ENCODE data around the gene JAKMIP2. TPM values are rescaled to one million over a fixed set of nuclear protein-coding genes. Genes with fewer than 3 reads are reported as not detected.
"Not testable (repeated sequence)": the region's sequence is repeated elsewhere in the genome, so short reads cannot be mapped to it uniquely, and the experiment has no call there.

The JAKMIP2 gene
- under 1 TPM in 1 of 4 donors, not detected in 3; 0.20 TPM for total RNA-seq

DNA sequence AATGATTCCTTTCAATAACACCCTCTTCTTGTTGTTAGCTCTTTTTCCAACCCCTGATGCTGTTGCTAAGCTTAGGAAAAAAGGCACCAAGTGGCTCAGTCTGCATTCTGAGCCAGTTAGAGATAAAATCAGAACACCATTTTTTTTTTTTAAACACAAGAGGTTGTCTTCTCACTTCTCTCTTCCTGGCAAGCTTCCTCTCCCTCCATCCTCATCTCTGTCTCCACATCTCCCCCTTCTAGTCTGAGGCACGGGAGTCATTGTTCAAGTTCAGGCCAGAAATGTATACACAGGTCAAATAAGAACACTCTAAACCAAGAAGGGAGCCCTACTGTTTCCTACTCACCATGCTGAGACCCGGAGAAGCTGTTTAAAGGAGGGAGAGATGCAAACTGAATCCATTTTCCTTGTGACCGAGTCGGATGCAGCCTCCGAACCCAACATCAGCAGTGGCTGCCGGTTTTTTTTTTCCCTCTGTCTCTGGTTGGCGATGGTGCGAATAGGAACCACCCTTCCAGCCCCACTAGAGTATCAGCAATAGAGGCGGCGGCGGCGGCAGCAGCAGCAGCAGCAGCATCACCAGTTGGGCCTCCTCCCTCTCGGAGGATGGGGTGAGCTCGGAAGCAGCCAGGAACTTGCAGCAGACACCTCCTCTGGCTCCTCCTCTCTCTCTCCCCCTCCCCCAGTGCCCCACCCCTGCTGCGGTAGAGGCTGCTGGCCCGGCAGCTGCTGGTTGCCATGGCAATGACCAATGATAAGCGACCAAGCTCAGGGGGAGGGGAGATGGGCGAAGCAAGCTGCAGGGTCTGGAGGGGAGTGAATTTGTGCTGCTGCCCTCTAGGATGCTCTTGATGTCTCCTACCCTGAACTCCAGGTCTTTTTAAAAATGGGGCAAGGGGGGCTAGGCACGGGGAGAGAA, at the start of gene JAKMIP2:
TSS of gene JAKMIP2 (minus strand) at position 619 of the 919 bp plus-strand sequence. CDS start 110,922 bp downstream, outside the sequence.
- Histone ChIP-seq H3K4me1 (no peaks in the 10 kb centered on the region), H3K27me3 (peaks cover 0 to 3% (median 0%) of the 10 kb centered on the region in 3 donors), H3K27ac (no peak within 1 kb of the TSS), H3K4me3 (no peak within 1 kb of the TSS), H3K9me3 (no peaks in the 10 kb centered on the region), H3K36me3 (no peaks in the 10 kb centered on the region)
- intact Hi-C loops (cut with DNase I; ENCODE audit: low total_unique reads) = no loop called here
- peak; percentile 8 to 35 for DNase-seq
- TF ChIP-seq POLR2A (IDR thresholded peaks at IDR 0.05) = no peak
- TF ChIP-seq, protein P1, sequence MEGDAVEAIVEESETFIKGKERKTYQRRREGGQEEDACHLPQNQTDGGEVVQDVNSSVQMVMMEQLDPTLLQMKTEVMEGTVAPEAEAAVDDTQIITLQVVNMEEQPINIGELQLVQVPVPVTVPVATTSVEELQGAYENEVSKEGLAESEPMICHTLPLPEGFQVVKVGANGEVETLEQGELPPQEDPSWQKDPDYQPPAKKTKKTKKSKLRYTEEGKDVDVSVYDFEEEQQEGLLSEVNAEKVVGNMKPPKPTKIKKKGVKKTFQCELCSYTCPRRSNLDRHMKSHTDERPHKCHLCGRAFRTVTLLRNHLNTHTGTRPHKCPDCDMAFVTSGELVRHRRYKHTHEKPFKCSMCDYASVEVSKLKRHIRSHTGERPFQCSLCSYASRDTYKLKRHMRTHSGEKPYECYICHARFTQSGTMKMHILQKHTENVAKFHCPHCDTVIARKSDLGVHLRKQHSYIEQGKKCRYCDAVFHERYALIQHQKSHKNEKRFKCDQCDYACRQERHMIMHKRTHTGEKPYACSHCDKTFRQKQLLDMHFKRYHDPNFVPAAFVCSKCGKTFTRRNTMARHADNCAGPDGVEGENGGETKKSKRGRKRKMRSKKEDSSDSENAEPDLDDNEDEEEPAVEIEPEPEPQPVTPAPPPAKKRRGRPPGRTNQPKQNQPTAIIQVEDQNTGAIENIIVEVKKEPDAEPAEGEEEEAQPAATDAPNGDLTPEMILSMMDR (IDR thresholded peaks at IDR 0.05 in 4 of 5, conservative IDR thresholded peaks at IDR 0.05 in 1 of 5) = no peak
- in situ Hi-C loops (cut with MboI; ENCODE audit: low sequenced_read_pairs in 4 of 4) = no loop called here
- no peak for ATAC-seq

DNA sequence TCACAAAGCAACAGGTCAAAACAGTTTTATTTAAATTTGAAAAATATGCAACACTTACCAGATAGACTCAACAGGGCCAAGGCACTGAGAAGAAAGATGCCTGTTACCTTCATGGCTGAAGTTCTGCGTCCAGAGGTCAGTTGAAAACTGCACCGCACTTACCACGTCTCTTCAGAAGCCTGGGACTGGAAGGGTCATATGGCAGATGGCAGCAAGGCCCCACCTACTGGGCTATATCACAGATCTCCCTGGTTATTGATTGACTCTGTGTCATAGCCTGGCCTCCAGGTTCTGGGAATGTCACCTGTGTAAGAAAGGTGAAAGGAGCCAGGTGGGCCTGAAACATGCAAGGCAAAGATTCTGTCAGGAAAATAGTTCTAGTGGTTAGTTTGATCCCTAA, 48.9 kb upstream of the JAKMIP2 start, which contains the start of gene SPINK1:
TSS of gene SPINK1 (minus strand) at position 207 of the 400 bp plus-strand sequence. CDS start at position 113, 94 bp downstream.
- in situ Hi-C loops (cut with MboI; ENCODE audit: low sequenced_read_pairs in 4 of 4) = no loop called here
- intact Hi-C loops (cut with DNase I; ENCODE audit: low total_unique reads) = no loop called here
- Histone ChIP-seq H3K27ac (no peak within 1 kb of the TSS), H3K4me1 (no peaks in the 10 kb centered on the region), H3K9me3 (no peaks in the 10 kb centered on the region), H3K4me3 (no peak within 1 kb of the TSS), H3K27me3 (no peaks in the 10 kb centered on the region), H3K36me3 (no peaks in the 10 kb centered on the region)
- ATAC-seq (no peak), DNase-seq (no peak)
- TF ChIP-seq, protein P1 (IDR thresholded peaks at IDR 0.05 in 4 of 5, conservative IDR thresholded peaks at IDR 0.05 in 1 of 5) = no peak
- no peak for TF ChIP-seq POLR2A (IDR thresholded peaks at IDR 0.05)

- in situ Hi-C loops (cut with MboI; ENCODE audit: low sequenced_read_pairs in 4 of 4) (no loop called here), intact Hi-C loops (cut with DNase I; ENCODE audit: low total_unique reads) (no loop called here)
- H3K4me1 ChIP-seq = no peaks in the 10 kb centered on the region
- no peaks in the 10 kb centered on the region for H3K36me3 ChIP-seq
- DNase-seq = no peak
- H3K4me3 ChIP-seq = no peak overlapping the region
- no peak for ATAC-seq
- no peaks in the 10 kb centered on the region for H3K9me3 ChIP-seq
- H3K27me3 ChIP-seq = no peaks in the 10 kb centered on the region
- TF ChIP-seq POLR2A (IDR thresholded peaks at IDR 0.05) = no peak
- TF ChIP-seq, protein P1 (IDR thresholded peaks at IDR 0.05 in 4 of 5, conservative IDR thresholded peaks at IDR 0.05 in 1 of 5) = no peak
- H3K27ac ChIP-seq = no peak overlapping the region
Measured at GRCh38 chr5:147830035-147830434, 47.5 kb upstream of the JAKMIP2 start.

DNA sequence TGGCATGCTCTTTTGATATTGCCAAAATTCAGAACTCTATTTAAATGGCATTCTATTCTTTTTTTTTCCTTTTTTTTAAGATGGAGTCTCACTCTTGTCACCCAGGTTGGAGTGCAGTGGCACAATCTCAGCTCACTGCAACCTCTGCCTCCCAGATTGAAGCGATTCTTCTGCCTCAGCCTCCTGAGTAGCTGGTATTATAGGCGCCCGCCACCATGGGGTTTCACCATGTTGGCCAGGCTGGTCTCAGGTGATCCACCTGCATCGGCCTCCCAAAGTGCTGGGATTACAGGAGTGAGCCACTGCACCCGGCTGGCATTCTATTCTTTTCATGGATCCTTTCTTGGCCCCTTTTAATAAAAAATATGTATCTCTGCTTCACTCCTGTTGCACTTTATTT, 44.5 kb upstream of the JAKMIP2 start:
- in situ Hi-C loops (cut with MboI; ENCODE audit: low sequenced_read_pairs in 4 of 4) = not testable (repeated sequence)

DNA sequence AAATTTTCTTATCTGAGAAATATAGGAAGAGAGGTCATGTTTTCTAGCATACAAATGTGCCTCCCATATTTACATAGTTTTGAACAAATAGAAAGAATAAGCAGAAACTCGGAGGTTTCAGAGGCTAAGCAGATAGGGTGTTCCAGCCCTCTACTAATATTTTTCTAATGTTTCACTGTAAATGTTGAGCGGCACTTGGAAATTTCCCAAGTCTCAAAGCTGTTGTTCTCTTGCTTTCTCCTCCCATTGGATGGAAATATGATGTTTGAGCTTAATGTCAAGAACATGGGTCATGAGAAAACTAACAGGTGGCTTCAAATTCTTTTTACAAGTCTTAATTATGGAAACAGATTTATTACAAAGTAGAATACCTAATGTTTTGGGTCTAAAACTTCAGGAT, 43.8 kb upstream of the JAKMIP2 start:
- TF ChIP-seq POLR2A (IDR thresholded peaks at IDR 0.05) = no peak
- TF ChIP-seq, protein P1 (IDR thresholded peaks at IDR 0.05 in 4 of 5, conservative IDR thresholded peaks at IDR 0.05 in 1 of 5) = no peak
- H3K4me3 ChIP-seq = no peak overlapping the region
- H3K27ac ChIP-seq = no peak overlapping the region
- no peaks in the 10 kb centered on the region for H3K27me3 ChIP-seq
- H3K36me3 ChIP-seq = no peaks in the 10 kb centered on the region
- in situ Hi-C loops (cut with MboI; ENCODE audit: low sequenced_read_pairs in 4 of 4) (no loop called here), intact Hi-C loops (cut with DNase I; ENCODE audit: low total_unique reads) (no loop called here)
- H3K9me3 ChIP-seq = no peaks in the 10 kb centered on the region
- H3K4me1 ChIP-seq = no peaks in the 10 kb centered on the region
- ATAC-seq = no peak
- DNase-seq = no peak

More for the DNA sequence above, 44.5 kb upstream of the JAKMIP2 start:
- intact Hi-C loops (cut with DNase I; ENCODE audit: low total_unique reads); H3K4me3 ChIP-seq; H3K27me3 ChIP-seq; H3K36me3 ChIP-seq; H3K27ac ChIP-seq; DNase-seq; H3K4me1 ChIP-seq; ATAC-seq; H3K9me3 ChIP-seq: not testable (repeated sequence)

All from gastrocnemius medialis (tissue), 4 donors.